GM23338 (cell line): ENCODE data around the gene KAZN. TPM values are rescaled to one million over a fixed set of nuclear protein-coding genes. Genes with fewer than 3 reads are reported as not detected.

Experiments
- EZH2 ChIP-seq: fragments of 200-600 bp; sonication (generic); IDR thresholded peaks from one replicate; pipeline ENCODE4 v1.8.0; 2017; ENCODE audit warnings: antibody characterized with exemption, mild to moderate bottlenecking, low read depth; ENCODE audit not compliant: unreplicated experiment
- EZH2phosphoT487 ChIP-seq: fragments of 200-600 bp; sonication (generic); IDR thresholded peaks from one replicate; pipeline ENCODE4 v1.8.1; 2018; ENCODE audit warnings: antibody characterized with exemption; ENCODE audit not compliant: unreplicated experiment
- JUNB ChIP-seq: IDR thresholded peaks from one replicate; pipeline ENCODE4 v1.6.1; 2016; ENCODE audit warnings: antibody characterized with exemption; ENCODE audit not compliant: unreplicated experiment
- NANOG ChIP-seq: IDR thresholded peaks from 2 replicates; pipeline ENCODE4 v1.6.1; 2016; ENCODE audit warnings: antibody characterized with exemption, borderline replicate concordance
- POLR2AphosphoS5 ChIP-seq: IDR thresholded peaks from 2 replicates; pipeline ENCODE4 v1.6.1; 2016; ENCODE audit warnings: antibody characterized with exemption, low read depth
- REST ChIP-seq: IDR thresholded peaks from one replicate; pipeline ENCODE4 v1.6.1; 2018; ENCODE audit warnings: antibody characterized with exemption; ENCODE audit not compliant: unreplicated experiment
- ZNF114 ChIP-seq: fragments of 250-450 bp; sonication (Bioruptor Pico); IDR thresholded peaks from 2 replicates; pipeline ENCODE4 v1.5.0; 2020; ENCODE audit warnings: mild to moderate bottlenecking, moderate library complexity
- polyA plus RNA-seq: library from polyadenylated mRNA; unstranded; fragments of >200 nt; fragmentation: Nextera tagmentation; extraction: Ambion mirVana; gene quantifications from 2 replicates; pipeline ENCODE4 v1.2.1, GENCODE V29; 2016
- total RNA-seq: library from RNA; depleted of rRNA; stranded (reverse); fragments of >200 nt; shearing (Covaris generic); gene quantifications from 2 replicates; pipeline ENCODE4 v1.2.3, GENCODE V29; 2014
- TF ChIP-seq, protein P1 (sequence below): fragments of 250-450 bp; sonication (Bioruptor Pico); IDR thresholded peaks from 2 replicates; pipeline ENCODE4 v1.5.0; 2020; ENCODE audit warnings: mild to moderate bottlenecking, moderate library complexity

KAZN gene
- total and polyA plus RNA-seq, 2 experiments from 2014 or later, result 9.9 to 15.0 TPM

DNA sequence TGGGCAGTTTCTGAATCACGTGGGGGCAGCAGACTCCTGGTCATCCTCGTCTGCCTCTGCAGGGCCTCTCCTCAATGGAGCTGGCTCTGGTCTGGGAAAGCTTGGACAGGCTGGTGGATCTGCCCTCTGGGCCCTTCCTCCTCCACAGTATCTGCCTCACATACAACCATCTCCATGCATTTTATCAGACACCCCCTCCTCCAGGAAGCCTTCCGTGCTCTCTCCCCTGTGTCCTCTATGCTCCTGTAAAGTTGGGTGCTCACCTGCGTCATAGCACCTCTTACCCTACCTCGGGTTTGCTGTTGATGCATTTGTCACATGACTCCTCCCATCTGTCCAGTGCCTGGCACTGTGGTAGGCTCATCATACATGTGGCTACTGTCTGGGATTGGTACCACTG, 459.3 kb downstream of the KAZN start (continued):
- TF ChIP-seq, protein P1, sequence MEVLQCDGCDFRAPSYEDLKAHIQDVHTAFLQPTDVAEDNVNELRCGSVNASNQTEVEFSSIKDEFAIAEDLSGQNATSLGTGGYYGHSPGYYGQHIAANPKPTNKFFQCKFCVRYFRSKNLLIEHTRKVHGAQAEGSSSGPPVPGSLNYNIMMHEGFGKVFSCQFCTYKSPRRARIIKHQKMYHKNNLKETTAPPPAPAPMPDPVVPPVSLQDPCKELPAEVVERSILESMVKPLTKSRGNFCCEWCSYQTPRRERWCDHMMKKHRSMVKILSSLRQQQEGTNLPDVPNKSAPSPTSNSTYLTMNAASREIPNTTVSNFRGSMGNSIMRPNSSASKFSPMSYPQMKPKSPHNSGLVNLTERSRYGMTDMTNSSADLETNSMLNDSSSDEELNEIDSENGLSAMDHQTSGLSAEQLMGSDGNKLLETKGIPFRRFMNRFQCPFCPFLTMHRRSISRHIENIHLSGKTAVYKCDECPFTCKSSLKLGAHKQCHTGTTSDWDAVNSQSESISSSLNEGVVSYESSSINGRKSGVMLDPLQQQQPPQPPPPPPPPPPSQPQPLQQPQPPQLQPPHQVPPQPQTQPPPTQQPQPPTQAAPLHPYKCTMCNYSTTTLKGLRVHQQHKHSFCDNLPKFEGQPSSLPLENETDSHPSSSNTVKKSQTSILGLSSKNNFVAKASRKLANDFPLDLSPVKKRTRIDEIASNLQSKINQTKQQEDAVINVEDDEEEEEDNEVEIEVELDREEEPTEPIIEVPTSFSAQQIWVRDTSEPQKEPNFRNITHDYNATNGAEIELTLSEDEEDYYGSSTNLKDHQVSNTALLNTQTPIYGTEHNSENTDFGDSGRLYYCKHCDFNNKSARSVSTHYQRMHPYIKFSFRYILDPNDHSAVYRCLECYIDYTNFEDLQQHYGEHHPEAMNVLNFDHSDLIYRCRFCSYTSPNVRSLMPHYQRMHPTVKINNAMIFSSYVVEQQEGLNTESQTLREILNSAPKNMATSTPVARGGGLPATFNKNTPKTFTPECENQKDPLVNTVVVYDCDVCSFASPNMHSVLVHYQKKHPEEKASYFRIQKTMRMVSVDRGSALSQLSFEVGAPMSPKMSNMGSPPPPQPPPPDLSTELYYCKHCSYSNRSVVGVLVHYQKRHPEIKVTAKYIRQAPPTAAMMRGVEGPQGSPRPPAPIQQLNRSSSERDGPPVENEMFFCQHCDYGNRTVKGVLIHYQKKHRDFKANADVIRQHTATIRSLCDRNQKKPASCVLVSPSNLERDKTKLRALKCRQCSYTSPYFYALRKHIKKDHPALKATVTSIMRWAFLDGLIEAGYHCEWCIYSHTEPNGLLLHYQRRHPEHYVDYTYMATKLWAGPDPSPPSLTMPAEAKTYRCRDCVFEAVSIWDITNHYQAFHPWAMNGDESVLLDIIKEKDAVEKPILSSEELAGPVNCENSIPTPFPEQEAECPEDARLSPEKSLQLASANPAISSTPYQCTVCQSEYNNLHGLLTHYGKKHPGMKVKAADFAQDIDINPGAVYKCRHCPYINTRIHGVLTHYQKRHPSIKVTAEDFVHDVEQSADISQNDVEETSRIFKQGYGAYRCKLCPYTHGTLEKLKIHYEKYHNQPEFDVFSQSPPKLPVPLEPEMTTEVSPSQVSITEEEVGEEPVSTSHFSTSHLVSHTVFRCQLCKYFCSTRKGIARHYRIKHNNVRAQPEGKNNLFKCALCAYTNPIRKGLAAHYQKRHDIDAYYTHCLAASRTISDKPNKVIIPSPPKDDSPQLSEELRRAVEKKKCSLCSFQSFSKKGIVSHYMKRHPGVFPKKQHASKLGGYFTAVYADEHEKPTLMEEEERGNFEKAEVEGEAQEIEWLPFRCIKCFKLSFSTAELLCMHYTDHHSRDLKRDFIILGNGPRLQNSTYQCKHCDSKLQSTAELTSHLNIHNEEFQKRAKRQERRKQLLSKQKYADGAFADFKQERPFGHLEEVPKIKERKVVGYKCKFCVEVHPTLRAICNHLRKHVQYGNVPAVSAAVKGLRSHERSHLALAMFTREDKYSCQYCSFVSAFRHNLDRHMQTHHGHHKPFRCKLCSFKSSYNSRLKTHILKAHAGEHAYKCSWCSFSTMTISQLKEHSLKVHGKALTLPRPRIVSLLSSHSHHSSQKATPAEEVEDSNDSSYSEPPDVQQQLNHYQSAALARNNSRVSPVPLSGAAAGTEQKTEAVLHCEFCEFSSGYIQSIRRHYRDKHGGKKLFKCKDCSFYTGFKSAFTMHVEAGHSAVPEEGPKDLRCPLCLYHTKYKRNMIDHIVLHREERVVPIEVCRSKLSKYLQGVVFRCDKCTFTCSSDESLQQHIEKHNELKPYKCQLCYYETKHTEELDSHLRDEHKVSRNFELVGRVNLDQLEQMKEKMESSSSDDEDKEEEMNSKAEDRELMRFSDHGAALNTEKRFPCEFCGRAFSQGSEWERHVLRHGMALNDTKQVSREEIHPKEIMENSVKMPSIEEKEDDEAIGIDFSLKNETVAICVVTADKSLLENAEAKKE (CRISPR knock-in tag), result no peak
- TF ChIP-seq EZH2phosphoT487 (no peak), NANOG (no peak), POLR2AphosphoS5 (no peak), JUNB (no peak), EZH2 (no peak), ZNF114 (CRISPR knock-in tag) (no peak), REST (no peak)
